WTC11 (cell line): ENCODE measurements around the gene AKR7A2. TPM values are rescaled to one million over a fixed set of nuclear protein-coding genes. Genes with fewer than 3 reads are reported as not detected.
"Not testable (repeated sequence)": the region's sequence is repeated elsewhere in the genome, so short reads cannot be mapped to it uniquely, and the experiment has no call there.

Source experiments
- ATAC-seq: fragments of 200-7000 bp; cut with Tn5 transposase; 2 replicates; pipeline ENCODE4 v1.10.0; 2021; ENCODE audit warnings: mild to moderate bottlenecking, moderate library complexity
- CTCF ChIA-PET: fragments of 300-600 bp; sonication (Branson Sonifier 250); formaldehyde crosslinking; loops from one replicate; lab custom pipeline; 2021; ENCODE audit warnings: antibody characterized with exemption; lab: Charles Lee
- POLR2A ChIA-PET: fragments of 350-600 bp; sonication (Branson Sonifier 250); formaldehyde crosslinking; loops from one replicate; lab custom pipeline; 2021; ENCODE audit warnings: antibody characterized with exemption; lab: Charles Lee
- DNase-seq: peaks from one replicate; pipeline ENCODE4 v3.0.0; 2021; ENCODE audit warnings: low spot score
- H3K27ac Mint-ChIP-seq: 2 replicates; pipeline ENCODE4 v1.8.0; 2021; ENCODE audit warnings: mixed read lengths
- H3K27me3 Mint-ChIP-seq: 2 replicates; pipeline ENCODE4 v1.8.0; 2021; ENCODE audit warnings: low read depth, mild to moderate bottlenecking, moderate library complexity, mixed read lengths
- H3K36me3 Mint-ChIP-seq: 2 replicates; pipeline ENCODE4 v1.8.0; 2021; ENCODE audit warnings: mixed read lengths
- H3K4me1 Mint-ChIP-seq: 2 replicates; pipeline ENCODE4 v1.8.0; 2022; ENCODE audit warnings: mixed read lengths
- H3K4me3 Mint-ChIP-seq: 2 replicates; pipeline ENCODE4 v1.8.0; 2021; ENCODE audit warnings: mild to moderate bottlenecking, moderate library complexity, mixed read lengths
- H3K9me3 Mint-ChIP-seq: 2 replicates; pipeline ENCODE4 v1.8.0; 2021; ENCODE audit warnings: mixed read lengths
- ETV6 ChIP-seq: sonication (generic); formaldehyde crosslinking; IDR thresholded peaks from 2 replicates; pipeline ENCODE4 v1.8.1; 2022; ENCODE audit warnings: mild to moderate bottlenecking, missing genetic modification reagents
- FOXK1 ChIP-seq: sonication (generic); formaldehyde crosslinking; IDR thresholded peaks from 2 replicates; pipeline ENCODE4 v1.8.0; 2022; ENCODE audit warnings: mild to moderate bottlenecking, moderate library complexity, missing genetic modification reagents
- FOXP1 ChIP-seq: sonication (generic); formaldehyde crosslinking; IDR thresholded peaks from 2 replicates; pipeline ENCODE4 v1.8.0; 2022; ENCODE audit warnings: missing genetic modification reagents, mild to moderate bottlenecking, moderate library complexity, borderline replicate concordance
- MYBL2 ChIP-seq: sonication (generic); formaldehyde crosslinking; IDR thresholded peaks from 2 replicates; pipeline ENCODE4 v1.8.1; 2023; ENCODE audit warnings: mild to moderate bottlenecking, moderate library complexity, missing genetic modification reagents
- SP1 ChIP-seq: sonication (generic); formaldehyde crosslinking; conservative IDR thresholded peaks from 2 replicates; pipeline ENCODE4 v1.8.1; 2022; ENCODE audit warnings: missing genetic modification reagents
- ZNF219 ChIP-seq: sonication (generic); formaldehyde crosslinking; IDR thresholded peaks from 2 replicates; pipeline ENCODE4 v1.8.0; 2023; ENCODE audit warnings: missing genetic modification reagents, mild to moderate bottlenecking, borderline replicate concordance
- total RNA-seq: library from RNA; stranded (reverse); gene quantifications from 3 replicates; pipeline ENCODE4 v1.2.3, GENCODE V29; 2021
- TF ChIP-seq, protein P1 (sequence below): sonication (generic); formaldehyde crosslinking; IDR thresholded peaks from 2 replicates; pipeline ENCODE4 v1.8.0; 2022; ENCODE audit warnings: mild to moderate bottlenecking, missing genetic modification reagents
- TF ChIP-seq, protein P2 (sequence below): sonication (generic); formaldehyde crosslinking; IDR thresholded peaks from 2 replicates; pipeline ENCODE4 v1.8.0; 2022; ENCODE audit warnings: mild to moderate bottlenecking, missing genetic modification reagents
- TF ChIP-seq, protein P3 (sequence below): sonication (generic); formaldehyde crosslinking; IDR thresholded peaks from 2 replicates; pipeline ENCODE4 v1.8.0; 2022; ENCODE audit warnings: mild to moderate bottlenecking, missing genetic modification reagents
- TF ChIP-seq, protein P4 (sequence below): sonication (generic); formaldehyde crosslinking; IDR thresholded peaks from 2 replicates; pipeline ENCODE4 v1.8.1; 2023; ENCODE audit warnings: mild to moderate bottlenecking, missing genetic modification reagents
- TF ChIP-seq, protein P5 (sequence below): sonication (generic); formaldehyde crosslinking; IDR thresholded peaks from 2 replicates; pipeline ENCODE4 v1.8.1; 2023; ENCODE audit warnings: mild to moderate bottlenecking, missing genetic modification reagents, borderline replicate concordance
- TF ChIP-seq, protein P6 (sequence below): sonication (generic); formaldehyde crosslinking; IDR thresholded peaks from 2 replicates; pipeline ENCODE4 v1.8.0; 2023; ENCODE audit warnings: missing genetic modification reagents, mild to moderate bottlenecking, borderline replicate concordance
- TF ChIP-seq, protein P7 (sequence below): sonication (generic); formaldehyde crosslinking; IDR thresholded peaks from 2 replicates; pipeline ENCODE4 v1.8.1; 2023; ENCODE audit warnings: mild to moderate bottlenecking, moderate library complexity, missing genetic modification reagents

The AKR7A2 gene
- total RNA-seq, 1 experiment from 2014 or later: 43.4 TPM

DNA sequence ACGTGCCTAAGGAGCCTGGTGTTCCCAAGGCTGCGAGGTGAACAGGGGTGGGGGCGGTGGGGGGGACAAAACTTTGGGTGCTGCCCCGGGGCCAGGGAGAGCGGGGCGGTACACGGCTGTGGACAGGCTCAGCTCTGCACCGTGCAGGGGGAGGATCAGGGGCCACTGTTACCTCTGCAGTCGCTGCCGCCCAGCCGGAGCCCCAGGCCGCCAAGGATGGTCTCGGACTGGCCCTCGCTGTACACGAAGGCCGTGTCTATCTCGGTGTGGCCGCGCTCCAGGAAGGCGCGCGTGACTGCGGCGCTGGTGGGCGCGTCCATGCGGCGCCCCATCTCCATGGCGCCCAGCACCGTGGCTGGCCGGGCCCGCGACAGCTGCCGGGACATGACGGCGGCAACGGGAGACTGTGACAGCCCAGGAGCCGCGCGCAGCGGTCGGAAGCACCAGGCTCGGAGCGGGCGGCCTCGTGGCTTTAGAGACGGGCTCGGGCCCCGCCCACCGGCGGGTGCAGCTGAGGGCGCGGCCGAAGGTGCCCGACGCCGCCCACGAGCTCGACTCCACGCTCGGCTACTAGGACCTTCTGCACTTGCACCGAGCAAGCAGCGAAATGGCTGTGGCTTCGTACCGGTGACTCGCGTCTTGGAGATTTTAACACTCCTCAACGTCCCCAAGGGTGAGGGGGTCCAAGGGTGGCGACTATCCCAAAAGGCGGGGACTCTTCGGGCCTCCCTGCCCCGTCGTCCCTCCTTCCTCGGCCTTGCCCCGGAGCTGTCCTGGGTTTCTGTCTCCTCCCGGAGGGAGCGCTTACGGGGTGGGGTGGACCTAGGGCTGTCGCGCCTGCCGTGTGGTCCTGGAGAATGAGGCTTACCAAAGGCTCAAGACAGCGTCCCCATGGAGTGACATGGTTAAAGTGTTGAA lies 23.4 kb downstream of the AKR7A2 start, which contains the start of gene AKR7A3:
AKR7A3 (minus strand) TSS at position 447 of the 918 bp plus-strand sequence; CDS start at position 386, 61 bp downstream.
- H3K4me1 Mint-ChIP-seq, POLR2A ChIA-PET, H3K27ac Mint-ChIP-seq, H3K36me3 Mint-ChIP-seq: not testable (repeated sequence)
- Mint-ChIP-seq H3K9me3 (peaks cover 15% of the 10 kb centered on the region), H3K4me3 (peak within 1 kb of the TSS; percentile 62), H3K27me3 (peaks cover 38% of the 10 kb centered on the region)
- CTCF ChIA-PET: interaction anchor here (0.6 to 2.0 kb wide), 7 partner anchors 19 to 428 kb away, joined by 3 to 11 read pairs (median 4); no protein-coding TSS in a partner anchor
- TF ChIP-seq FOXK1 (CRISPR knock-in tag): 0 out of 2 replicates have a peak, but pooled peaks have one; percentile 21
- TF ChIP-seq, protein P1, sequence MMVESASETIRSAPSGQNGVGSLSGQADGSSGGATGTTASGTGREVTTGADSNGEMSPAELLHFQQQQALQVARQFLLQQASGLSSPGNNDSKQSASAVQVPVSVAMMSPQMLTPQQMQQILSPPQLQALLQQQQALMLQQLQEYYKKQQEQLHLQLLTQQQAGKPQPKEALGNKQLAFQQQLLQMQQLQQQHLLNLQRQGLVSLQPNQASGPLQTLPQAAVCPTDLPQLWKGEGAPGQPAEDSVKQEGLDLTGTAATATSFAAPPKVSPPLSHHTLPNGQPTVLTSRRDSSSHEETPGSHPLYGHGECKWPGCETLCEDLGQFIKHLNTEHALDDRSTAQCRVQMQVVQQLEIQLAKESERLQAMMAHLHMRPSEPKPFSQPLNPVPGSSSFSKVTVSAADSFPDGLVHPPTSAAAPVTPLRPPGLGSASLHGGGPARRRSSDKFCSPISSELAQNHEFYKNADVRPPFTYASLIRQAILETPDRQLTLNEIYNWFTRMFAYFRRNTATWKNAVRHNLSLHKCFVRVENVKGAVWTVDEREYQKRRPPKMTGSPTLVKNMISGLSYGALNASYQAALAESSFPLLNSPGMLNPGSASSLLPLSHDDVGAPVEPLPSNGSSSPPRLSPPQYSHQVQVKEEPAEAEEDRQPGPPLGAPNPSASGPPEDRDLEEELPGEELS (CRISPR knock-in tag): 0 out of 2 replicates have a peak, but pooled peaks have one; percentile 41
- TF ChIP-seq, protein P2, sequence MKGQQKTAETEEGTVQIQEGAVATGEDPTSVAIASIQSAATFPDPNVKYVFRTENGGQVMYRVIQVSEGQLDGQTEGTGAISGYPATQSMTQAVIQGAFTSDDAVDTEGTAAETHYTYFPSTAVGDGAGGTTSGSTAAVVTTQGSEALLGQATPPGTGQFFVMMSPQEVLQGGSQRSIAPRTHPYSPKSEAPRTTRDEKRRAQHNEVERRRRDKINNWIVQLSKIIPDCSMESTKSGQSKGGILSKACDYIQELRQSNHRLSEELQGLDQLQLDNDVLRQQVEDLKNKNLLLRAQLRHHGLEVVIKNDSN: peak; percentile 42; the same call in 1 of the 2 replicates
- TF ChIP-seq, protein P3, sequence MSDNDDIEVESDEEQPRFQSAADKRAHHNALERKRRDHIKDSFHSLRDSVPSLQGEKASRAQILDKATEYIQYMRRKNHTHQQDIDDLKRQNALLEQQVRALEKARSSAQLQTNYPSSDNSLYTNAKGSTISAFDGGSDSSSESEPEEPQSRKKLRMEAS (CRISPR knock-in tag): peak; percentile 91
- TF ChIP-seq, protein P4, sequence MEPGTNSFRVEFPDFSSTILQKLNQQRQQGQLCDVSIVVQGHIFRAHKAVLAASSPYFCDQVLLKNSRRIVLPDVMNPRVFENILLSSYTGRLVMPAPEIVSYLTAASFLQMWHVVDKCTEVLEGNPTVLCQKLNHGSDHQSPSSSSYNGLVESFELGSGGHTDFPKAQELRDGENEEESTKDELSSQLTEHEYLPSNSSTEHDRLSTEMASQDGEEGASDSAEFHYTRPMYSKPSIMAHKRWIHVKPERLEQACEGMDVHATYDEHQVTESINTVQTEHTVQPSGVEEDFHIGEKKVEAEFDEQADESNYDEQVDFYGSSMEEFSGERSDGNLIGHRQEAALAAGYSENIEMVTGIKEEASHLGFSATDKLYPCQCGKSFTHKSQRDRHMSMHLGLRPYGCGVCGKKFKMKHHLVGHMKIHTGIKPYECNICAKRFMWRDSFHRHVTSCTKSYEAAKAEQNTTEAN (CRISPR knock-in tag): 0 out of 2 replicates have a peak, but pooled peaks have one; percentile 24
- TF ChIP-seq MYBL2 (CRISPR knock-in tag): 0 out of 2 replicates have a peak, but pooled peaks have one; percentile 34
- TF ChIP-seq, protein P5, sequence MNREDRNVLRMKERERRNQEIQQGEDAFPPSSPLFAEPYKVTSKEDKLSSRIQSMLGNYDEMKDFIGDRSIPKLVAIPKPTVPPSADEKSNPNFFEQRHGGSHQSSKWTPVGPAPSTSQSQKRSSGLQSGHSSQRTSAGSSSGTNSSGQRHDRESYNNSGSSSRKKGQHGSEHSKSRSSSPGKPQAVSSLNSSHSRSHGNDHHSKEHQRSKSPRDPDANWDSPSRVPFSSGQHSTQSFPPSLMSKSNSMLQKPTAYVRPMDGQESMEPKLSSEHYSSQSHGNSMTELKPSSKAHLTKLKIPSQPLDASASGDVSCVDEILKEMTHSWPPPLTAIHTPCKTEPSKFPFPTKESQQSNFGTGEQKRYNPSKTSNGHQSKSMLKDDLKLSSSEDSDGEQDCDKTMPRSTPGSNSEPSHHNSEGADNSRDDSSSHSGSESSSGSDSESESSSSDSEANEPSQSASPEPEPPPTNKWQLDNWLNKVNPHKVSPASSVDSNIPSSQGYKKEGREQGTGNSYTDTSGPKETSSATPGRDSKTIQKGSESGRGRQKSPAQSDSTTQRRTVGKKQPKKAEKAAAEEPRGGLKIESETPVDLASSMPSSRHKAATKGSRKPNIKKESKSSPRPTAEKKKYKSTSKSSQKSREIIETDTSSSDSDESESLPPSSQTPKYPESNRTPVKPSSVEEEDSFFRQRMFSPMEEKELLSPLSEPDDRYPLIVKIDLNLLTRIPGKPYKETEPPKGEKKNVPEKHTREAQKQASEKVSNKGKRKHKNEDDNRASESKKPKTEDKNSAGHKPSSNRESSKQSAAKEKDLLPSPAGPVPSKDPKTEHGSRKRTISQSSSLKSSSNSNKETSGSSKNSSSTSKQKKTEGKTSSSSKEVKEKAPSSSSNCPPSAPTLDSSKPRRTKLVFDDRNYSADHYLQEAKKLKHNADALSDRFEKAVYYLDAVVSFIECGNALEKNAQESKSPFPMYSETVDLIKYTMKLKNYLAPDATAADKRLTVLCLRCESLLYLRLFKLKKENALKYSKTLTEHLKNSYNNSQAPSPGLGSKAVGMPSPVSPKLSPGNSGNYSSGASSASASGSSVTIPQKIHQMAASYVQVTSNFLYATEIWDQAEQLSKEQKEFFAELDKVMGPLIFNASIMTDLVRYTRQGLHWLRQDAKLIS (CRISPR knock-in tag): 0 out of 2 replicates have a peak, but pooled peaks have one; percentile 45
- TF ChIP-seq, protein P6, sequence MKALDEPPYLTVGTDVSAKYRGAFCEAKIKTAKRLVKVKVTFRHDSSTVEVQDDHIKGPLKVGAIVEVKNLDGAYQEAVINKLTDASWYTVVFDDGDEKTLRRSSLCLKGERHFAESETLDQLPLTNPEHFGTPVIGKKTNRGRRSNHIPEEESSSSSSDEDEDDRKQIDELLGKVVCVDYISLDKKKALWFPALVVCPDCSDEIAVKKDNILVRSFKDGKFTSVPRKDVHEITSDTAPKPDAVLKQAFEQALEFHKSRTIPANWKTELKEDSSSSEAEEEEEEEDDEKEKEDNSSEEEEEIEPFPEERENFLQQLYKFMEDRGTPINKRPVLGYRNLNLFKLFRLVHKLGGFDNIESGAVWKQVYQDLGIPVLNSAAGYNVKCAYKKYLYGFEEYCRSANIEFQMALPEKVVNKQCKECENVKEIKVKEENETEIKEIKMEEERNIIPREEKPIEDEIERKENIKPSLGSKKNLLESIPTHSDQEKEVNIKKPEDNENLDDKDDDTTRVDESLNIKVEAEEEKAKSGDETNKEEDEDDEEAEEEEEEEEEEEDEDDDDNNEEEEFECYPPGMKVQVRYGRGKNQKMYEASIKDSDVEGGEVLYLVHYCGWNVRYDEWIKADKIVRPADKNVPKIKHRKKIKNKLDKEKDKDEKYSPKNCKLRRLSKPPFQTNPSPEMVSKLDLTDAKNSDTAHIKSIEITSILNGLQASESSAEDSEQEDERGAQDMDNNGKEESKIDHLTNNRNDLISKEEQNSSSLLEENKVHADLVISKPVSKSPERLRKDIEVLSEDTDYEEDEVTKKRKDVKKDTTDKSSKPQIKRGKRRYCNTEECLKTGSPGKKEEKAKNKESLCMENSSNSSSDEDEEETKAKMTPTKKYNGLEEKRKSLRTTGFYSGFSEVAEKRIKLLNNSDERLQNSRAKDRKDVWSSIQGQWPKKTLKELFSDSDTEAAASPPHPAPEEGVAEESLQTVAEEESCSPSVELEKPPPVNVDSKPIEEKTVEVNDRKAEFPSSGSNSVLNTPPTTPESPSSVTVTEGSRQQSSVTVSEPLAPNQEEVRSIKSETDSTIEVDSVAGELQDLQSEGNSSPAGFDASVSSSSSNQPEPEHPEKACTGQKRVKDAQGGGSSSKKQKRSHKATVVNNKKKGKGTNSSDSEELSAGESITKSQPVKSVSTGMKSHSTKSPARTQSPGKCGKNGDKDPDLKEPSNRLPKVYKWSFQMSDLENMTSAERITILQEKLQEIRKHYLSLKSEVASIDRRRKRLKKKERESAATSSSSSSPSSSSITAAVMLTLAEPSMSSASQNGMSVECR (CRISPR knock-in tag): 0 out of 2 replicates have a peak, but pooled peaks have one; percentile 40
- peak; percentile 10 for TF ChIP-seq SP1 (CRISPR knock-in tag)
- TF ChIP-seq, protein P7, sequence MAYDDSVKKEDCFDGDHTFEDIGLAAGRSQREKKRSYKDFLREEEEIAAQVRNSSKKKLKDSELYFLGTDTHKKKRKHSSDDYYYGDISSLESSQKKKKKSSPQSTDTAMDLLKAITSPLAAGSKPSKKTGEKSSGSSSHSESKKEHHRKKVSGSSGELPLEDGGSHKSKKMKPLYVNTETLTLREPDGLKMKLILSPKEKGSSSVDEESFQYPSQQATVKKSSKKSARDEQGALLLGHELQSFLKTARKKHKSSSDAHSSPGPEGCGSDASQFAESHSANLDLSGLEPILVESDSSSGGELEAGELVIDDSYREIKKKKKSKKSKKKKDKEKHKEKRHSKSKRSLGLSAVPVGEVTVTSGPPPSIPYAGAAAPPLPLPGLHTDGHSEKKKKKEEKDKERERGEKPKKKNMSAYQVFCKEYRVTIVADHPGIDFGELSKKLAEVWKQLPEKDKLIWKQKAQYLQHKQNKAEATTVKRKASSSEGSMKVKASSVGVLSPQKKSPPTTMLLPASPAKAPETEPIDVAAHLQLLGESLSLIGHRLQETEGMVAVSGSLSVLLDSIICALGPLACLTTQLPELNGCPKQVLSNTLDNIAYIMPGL (CRISPR knock-in tag): 0 out of 2 replicates have a peak, but pooled peaks have one; percentile 28
- peak; percentile 71; the same call in 1 of the 2 replicates for TF ChIP-seq ETV6 (CRISPR knock-in tag)
- 0 out of 2 replicates have a peak, but pooled peaks have one; percentile 54 for TF ChIP-seq FOXP1 (CRISPR knock-in tag)
- TF ChIP-seq ZNF219 (CRISPR knock-in tag): peak; percentile 39; the same call in 1 of the 2 replicates
- peak; percentile 61 for DNase-seq
- peak; percentile 83 for ATAC-seq
